Vagina (tissue), 2 donors: ENCODE data around the gene RANBP3.

Experiments
- CTCF ChIP-seq, 3 experiments: fragments of 450-650 bp in 2 of 3; fragments of 200-600 bp in 1 of 3; sonication (generic) in 1 of 3; IDR thresholded peaks; one replicate each; pipeline ENCODE4 v1.5.1; 2017 to 2019; ENCODE audit warnings: antibody characterized with exemption in 3 of 3, mild to moderate bottlenecking in 2 of 3, moderate library complexity in 2 of 3
- POLR2A ChIP-seq, 2 donors: fragments of 450-650 bp; IDR thresholded peaks; one replicate each; pipeline ENCODE4 v1.6.1; 2017; ENCODE audit warnings: antibody characterized with exemption in 2 of 2, mild to moderate bottlenecking in 2 of 2, moderate library complexity in 2 of 2
- POLR2AphosphoS5 ChIP-seq, 2 donors: sonication (generic); formaldehyde crosslinking; IDR thresholded peaks; one replicate each; pipeline ENCODE4 v1.9.0; 2017; ENCODE audit warnings: antibody characterized with exemption in 2 of 2, mild to moderate bottlenecking in 2 of 2, low read depth in 1 of 2; ENCODE audit not compliant: insufficient read depth in 1 of 2

GRCh38 chr19:5952193-5953029 is 25.5 kb downstream of the RANBP3 start:
- TF ChIP-seq POLR2A (IDR thresholded peaks at IDR 0.05) (no peak), CTCF (IDR thresholded peaks at IDR 0.05) (no peak), POLR2AphosphoS5 (IDR thresholded peaks at IDR 0.05; ENCODE audit: insufficient read depth in 1 of 2, low read depth in 1 of 2) (no peak)
